HepG2 (cell line): Measurements from ENCODE around the gene DHRS13. TPM values are rescaled to one million over a fixed set of nuclear protein-coding genes. Genes with fewer than 3 reads are reported as not detected.

Experiments
- MAZ ChIP-seq, 2 experiments: sonication (generic) in 1 of 2; formaldehyde crosslinking in 1 of 2; IDR thresholded peaks; 2 replicates each; pipeline versions ENCODE4 v1.5.0 to v1.6.1; 2012 to 2020; ENCODE audit warnings: low read depth in 2 of 2, mild to moderate bottlenecking in 2 of 2, borderline replicate concordance in 1 of 2, improper control_type of control experiment in 1 of 2, low read length in 1 of 2, missing genetic modification reagents in 1 of 2, moderate library complexity in 1 of 2
- RFX5 ChIP-seq: IDR thresholded peaks from 2 replicates; pipeline ENCODE4 v1.6.1; 2011; ENCODE audit warnings: low read depth, low read length, improper control_type of control experiment
- SSRP1 ChIP-seq: IDR thresholded peaks from 2 replicates; pipeline ENCODE4 v1.6.1; 2016; ENCODE audit warnings: control low read depth
- ZKSCAN8 ChIP-seq: IDR thresholded peaks from 2 replicates; pipeline ENCODE4 v1.6.1; 2016; ENCODE audit warnings: borderline replicate concordance, missing genetic modification reagents, missing compliant biosample characterization
- ZNF484 ChIP-seq: sonication (generic); formaldehyde crosslinking; IDR thresholded peaks from 2 replicates; pipeline ENCODE4 v1.5.1; 2020; ENCODE audit warnings: mild to moderate bottlenecking, low read depth, missing genetic modification reagents, borderline replicate concordance
- ZNF878 ChIP-seq: sonication (generic); formaldehyde crosslinking; IDR thresholded peaks from 2 replicates; pipeline ENCODE4 v1.8.1; 2023; ENCODE audit warnings: mild to moderate bottlenecking, missing genetic modification reagents, moderate library complexity
- polyA plus RNA-seq, 8 experiments: library from polyadenylated mRNA; depleted of rRNA in 3 of 8; stranded (reverse) in 7 of 8; unstranded in 1 of 8; fragments of >200 nt; fragmentation: Illumina TruSeq in 4 of 8; extraction: Trizol in 4 of 8; gene quantifications; 2 replicates each; pipeline versions ENCODE4 v1.2.1 to v1.2.3, GENCODE V29; 2011 to 2016; ENCODE audit warnings: low read depth in 4 of 8, missing spikeins in 1 of 8, mixed read lengths in 1 of 8; ENCODE audit not compliant: insufficient read depth in 1 of 8
- total RNA-seq, 5 experiments: library from RNA; depleted of rRNA; stranded (reverse); fragments of >200 nt; fragmentation: Illumina TruSeq; extraction: Trizol; gene quantifications; 2 replicates each; pipeline ENCODE4 v1.2.3, GENCODE V29; 2016; ENCODE audit warnings: low read depth in 1 of 5
- TF ChIP-seq, protein P1 (sequence below): sonication (generic); formaldehyde crosslinking; IDR thresholded peaks from 2 replicates; pipeline ENCODE4 v1.4.0; 2020; ENCODE audit warnings: missing genetic modification reagents, borderline replicate concordance
- TF ChIP-seq, protein P2 (sequence below): sonication (generic); formaldehyde crosslinking; IDR thresholded peaks from 2 replicates; pipeline ENCODE4 v1.4.0; 2020; ENCODE audit warnings: missing genetic modification reagents
- TF ChIP-seq, protein P3 (sequence below): sonication (generic); formaldehyde crosslinking; conservative IDR thresholded peaks from 2 replicates; pipeline ENCODE4 v1.4.0; 2020; ENCODE audit warnings: missing genetic modification reagents

DHRS13 gene
- total and polyA plus RNA-seq, 2 of the 13 experiments (the other 11 are each of a cell fraction or from before 2014, with no cell fraction given) = 11.8 to 12.6 TPM

DNA sequence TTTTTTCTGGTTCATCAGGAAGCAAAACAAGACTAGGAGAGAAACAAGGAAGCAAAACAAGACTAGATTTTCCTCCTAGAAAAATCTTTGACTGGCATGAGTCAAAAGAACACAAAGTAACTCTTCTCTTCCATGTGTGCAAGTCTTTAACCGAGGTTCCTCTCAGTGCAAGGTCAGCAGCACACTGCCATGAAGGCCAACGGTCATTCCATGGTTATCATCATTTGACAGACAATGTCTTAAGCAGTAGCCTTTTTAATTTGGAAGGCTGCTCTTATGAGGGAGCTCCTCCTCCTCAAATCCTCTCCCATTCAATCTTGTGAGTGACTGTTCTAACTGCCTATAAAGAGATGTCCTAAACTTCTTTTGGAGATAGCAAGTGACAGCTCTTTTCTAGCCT, 15.4 kb upstream of the DHRS13 start (continued):
- TF ChIP-seq, protein P1, sequence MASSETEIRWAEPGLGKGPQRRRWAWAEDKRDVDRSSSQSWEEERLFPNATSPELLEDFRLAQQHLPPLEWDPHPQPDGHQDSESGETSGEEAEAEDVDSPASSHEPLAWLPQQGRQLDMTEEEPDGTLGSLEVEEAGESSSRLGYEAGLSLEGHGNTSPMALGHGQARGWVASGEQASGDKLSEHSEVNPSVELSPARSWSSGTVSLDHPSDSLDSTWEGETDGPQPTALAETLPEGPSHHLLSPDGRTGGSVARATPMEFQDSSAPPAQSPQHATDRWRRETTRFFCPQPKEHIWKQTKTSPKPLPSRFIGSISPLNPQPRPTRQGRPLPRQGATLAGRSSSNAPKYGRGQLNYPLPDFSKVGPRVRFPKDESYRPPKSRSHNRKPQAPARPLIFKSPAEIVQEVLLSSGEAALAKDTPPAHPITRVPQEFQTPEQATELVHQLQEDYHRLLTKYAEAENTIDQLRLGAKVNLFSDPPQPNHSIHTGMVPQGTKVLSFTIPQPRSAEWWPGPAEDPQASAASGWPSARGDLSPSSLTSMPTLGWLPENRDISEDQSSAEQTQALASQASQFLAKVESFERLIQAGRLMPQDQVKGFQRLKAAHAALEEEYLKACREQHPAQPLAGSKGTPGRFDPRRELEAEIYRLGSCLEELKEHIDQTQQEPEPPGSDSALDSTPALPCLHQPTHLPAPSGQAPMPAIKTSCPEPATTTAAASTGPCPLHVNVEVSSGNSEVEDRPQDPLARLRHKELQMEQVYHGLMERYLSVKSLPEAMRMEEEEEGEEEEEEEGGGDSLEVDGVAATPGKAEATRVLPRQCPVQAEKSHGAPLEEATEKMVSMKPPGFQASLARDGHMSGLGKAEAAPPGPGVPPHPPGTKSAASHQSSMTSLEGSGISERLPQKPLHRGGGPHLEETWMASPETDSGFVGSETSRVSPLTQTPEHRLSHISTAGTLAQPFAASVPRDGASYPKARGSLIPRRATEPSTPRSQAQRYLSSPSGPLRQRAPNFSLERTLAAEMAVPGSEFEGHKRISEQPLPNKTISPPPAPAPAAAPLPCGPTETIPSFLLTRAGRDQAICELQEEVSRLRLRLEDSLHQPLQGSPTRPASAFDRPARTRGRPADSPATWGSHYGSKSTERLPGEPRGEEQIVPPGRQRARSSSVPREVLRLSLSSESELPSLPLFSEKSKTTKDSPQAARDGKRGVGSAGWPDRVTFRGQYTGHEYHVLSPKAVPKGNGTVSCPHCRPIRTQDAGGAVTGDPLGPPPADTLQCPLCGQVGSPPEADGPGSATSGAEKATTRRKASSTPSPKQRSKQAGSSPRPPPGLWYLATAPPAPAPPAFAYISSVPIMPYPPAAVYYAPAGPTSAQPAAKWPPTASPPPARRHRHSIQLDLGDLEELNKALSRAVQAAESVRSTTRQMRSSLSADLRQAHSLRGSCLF = no peak
- no peak for TF ChIP-seq SSRP1 (CRISPR knock-in tag)
- no peak for TF ChIP-seq ZNF484 (CRISPR knock-in tag)
- TF ChIP-seq RFX5 = no peak
- TF ChIP-seq ZNF878 (CRISPR knock-in tag) = no peak
- no peak for TF ChIP-seq ZKSCAN8 (CRISPR knock-in tag)
- no peak for TF ChIP-seq MAZ (IDR thresholded peaks at IDR 0.05; ENCODE audit: borderline replicate concordance, low read depth, low read length)
- no peak for TF ChIP-seq MAZ (CRISPR knock-in tag; IDR thresholded peaks at IDR 0.05; ENCODE audit: low read depth)
- TF ChIP-seq, protein P2, sequence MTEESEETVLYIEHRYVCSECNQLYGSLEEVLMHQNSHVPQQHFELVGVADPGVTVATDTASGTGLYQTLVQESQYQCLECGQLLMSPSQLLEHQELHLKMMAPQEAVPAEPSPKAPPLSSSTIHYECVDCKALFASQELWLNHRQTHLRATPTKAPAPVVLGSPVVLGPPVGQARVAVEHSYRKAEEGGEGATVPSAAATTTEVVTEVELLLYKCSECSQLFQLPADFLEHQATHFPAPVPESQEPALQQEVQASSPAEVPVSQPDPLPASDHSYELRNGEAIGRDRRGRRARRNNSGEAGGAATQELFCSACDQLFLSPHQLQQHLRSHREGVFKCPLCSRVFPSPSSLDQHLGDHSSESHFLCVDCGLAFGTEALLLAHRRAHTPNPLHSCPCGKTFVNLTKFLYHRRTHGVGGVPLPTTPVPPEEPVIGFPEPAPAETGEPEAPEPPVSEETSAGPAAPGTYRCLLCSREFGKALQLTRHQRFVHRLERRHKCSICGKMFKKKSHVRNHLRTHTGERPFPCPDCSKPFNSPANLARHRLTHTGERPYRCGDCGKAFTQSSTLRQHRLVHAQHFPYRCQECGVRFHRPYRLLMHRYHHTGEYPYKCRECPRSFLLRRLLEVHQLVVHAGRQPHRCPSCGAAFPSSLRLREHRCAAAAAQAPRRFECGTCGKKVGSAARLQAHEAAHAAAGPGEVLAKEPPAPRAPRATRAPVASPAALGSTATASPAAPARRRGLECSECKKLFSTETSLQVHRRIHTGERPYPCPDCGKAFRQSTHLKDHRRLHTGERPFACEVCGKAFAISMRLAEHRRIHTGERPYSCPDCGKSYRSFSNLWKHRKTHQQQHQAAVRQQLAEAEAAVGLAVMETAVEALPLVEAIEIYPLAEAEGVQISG = no peak
- TF ChIP-seq, protein P3, sequence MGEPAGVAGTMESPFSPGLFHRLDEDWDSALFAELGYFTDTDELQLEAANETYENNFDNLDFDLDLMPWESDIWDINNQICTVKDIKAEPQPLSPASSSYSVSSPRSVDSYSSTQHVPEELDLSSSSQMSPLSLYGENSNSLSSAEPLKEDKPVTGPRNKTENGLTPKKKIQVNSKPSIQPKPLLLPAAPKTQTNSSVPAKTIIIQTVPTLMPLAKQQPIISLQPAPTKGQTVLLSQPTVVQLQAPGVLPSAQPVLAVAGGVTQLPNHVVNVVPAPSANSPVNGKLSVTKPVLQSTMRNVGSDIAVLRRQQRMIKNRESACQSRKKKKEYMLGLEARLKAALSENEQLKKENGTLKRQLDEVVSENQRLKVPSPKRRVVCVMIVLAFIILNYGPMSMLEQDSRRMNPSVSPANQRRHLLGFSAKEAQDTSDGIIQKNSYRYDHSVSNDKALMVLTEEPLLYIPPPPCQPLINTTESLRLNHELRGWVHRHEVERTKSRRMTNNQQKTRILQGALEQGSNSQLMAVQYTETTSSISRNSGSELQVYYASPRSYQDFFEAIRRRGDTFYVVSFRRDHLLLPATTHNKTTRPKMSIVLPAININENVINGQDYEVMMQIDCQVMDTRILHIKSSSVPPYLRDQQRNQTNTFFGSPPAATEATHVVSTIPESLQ = no peak
- TF ChIP-seq, all 625 proteins: peak for 0
